HG03039 (cell line): ENCODE results near the gene HTR3C.
"Not testable (repeated sequence)": the region's sequence is repeated elsewhere in the genome, so short reads cannot be mapped to it uniquely, and the experiment has no call there.

Source experiments
- ATAC-seq: cut with Tn5 transposase; IDR thresholded peaks from one replicate; pipeline ENCODE4 v1.9.1; 2021; ENCODE audit warnings: mild to moderate bottlenecking, moderate library complexity; ENCODE audit not compliant: unreplicated experiment

Gene HTR3C

DNA sequence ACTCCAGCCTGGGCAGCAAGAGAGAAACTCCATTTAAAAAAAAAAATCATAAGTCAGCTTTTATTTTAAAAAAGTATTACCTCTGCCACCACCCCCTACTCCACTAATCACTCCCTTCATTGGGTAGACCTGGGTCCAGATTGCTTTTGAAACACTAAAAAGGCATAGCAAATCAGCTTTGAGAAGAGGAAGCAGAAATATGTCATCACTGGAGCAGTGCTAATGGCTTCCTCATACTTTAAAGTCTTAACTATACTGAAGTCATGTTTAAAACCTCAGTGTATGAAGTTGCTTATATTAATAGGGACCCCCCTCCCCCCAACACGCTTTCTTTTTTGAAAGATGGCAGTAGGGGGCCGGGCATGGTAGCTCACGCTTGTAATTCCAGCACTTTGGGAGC is 22.3 kb upstream of the HTR3C start:
- ATAC-seq, result no peak

DNA sequence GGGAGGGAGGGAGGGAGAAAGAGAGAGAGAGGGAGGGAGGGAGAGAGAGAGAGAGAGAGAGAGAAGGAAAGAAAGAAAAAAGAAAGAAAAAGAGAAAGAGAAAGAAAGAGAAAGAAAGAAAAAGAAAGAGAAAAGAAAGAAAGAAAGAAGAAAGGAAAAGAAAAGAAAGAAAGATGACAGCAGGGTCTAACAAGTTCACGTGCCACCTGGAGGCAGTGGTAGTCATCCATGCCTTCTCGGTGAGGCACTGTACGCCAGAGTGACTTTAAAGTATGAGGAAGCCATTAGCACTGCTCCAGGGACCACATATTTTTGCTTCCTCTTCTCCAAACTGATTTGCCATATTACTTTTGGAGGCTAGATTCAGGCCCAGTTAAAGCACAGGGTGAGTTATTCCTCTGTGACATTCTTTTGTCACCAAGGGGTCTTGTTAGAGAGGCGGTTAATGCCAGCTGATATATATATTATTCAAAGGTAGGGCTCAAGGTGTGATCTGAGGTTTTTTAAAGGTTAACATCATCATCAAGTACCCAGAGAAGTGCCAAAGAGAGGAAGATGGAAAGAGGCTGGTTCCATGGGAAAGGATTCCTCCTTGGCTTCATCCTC is 21.6 kb upstream of the HTR3C start, which contains the start of gene HTR3D:
Gene HTR3D, plus strand, starts transcription at position 556 of the 606 bp plus-strand sequence. Its CDS starts 0 bp downstream, at position 556.
- no peak for ATAC-seq

DNA sequence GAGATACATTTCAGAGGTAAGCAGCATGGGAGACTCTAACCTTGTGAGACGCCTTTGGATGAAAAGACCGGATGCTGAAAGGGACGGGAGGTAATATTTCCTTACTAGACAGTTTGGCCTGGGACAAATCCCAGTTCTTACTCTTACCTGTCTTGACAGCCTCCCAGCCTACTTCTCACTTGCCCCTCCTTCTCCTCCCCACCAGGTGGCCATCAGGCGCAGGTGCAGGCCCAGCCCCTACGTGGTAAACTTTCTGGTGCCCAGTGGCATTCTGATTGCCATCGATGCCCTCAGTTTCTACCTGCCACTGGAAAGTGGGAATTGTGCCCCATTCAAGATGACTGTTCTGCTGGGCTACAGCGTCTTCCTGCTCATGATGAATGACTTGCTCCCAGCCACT is 15.0 kb upstream of the HTR3C start:
- ATAC-seq, result no peak

DNA sequence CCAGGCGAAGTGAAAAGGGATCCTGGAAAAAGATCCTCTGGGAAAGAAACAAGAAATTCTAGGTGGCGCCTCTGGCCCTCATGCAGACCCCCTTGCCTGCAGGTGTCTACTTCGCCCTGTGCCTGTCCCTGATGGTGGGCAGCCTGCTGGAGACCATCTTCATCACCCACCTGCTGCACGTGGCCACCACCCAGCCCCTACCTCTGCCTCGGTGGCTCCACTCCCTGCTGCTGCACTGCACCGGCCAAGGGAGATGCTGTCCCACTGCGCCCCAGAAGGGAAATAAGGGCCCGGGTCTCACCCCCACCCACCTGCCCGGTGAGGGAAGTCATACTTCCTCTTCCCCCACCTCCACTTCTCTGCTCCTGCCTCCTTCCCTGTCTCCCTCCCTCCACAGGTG is 14.5 kb upstream of the HTR3C start:
- ATAC-seq, result not testable (repeated sequence)

DNA sequence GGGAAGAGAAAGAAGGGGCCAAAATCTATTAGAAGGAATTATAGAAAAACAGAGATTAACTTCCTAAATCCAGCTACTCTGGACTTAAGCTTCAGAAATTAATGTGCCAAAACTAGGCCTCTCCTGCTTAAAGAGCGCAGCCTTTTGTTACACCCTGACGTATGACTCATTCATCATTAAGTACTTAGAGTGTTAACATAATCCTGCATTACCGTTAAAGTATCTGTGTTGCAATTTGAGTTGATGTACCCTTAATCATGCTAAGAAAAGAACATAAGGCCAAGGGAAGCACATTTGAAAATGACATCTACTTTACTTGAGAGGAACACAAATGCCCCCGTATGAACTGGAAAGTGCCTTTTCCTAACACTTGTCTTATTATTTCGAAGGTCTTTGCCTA is 13.4 kb upstream of the HTR3C start:
- no peak for ATAC-seq

DNA sequence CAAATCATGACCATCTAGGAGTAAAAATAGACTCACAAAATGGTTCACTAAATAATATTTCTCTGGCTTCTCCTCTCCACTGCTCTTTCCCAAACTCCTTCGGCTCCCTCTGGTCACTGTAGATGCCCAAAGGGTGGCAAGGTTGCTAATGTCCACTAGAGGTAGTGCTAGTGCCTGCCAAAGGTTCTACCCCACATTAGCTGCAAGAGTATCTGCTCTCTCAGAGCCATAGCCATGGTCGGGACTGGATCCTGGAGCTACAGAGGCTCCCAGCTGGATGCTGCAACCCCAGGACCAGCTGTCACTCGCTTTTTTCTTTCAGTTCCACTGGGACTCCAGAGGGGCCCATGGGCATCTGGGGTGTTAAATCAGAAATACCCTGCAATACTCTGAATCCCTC is 12.8 kb upstream of the HTR3C start:
- ATAC-seq, result no peak

DNA sequence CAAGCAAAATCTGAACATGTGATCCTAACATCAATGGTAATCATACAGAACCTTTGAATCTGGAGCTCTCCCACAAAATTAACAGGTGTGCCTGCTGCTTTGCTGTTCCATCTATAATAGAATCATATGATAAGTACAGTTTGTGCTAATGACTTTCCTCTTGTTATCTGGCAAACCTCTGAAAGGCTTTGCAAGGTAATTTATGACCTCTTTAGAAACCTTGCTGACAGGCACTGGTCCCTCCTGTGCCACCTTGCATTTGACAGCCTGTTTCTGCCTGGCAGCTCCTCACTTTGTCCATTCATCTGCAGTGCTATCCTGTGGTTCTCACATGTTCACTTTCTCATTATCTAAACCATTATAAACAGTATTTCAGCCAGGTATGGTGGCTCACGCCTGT is 10.2 kb upstream of the HTR3C start:
- no peak for ATAC-seq

DNA sequence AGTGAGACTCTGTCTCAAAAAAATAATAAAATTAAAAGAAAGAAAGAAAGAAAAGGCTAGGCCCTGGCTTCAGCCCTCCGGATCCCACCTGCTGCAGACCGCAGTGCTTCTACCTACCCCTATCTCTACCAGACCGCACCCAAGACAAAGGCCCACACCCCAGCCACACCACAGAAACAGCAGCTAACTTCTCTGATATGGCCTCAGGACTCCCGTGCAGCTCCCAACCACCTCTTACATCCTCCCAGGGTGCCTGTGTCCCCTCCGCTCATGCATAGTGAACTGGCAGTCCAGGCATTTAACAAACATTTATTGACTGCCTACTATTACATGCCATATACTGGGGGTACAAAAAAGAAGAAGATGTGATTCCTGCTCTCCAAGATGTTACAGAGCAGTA is 6.9 kb upstream of the HTR3C start:
- no peak for ATAC-seq

DNA sequence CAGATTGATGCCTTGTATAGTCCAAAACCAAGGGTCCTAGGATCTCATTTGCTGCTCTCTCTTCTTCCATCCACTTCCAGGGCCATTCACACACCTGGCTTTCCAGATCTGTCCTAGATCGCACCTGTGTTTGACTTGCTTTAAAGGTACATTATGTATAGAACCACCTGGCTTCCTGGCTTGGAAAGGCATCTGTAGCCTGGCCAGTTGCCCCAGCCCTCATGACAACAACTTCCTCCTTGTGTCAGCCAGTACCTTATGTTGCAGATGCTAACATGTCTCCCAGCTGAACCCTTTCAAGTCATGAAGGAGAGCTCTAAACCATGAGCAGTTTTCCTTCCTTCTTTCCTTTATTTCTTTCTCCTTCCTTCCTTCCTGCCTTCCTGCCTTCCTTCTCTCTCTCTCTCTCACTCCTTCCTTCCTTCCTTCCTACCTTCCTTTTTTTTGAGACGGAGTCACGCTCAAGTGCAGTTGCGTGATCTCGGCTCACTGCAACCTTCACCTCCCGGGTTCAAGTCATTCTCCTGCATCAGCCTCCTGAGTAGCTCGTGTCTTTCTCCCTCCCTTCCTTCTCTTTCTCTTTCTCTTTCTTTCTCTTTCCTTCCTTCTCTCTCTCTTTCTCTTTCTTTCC is 2.5 kb upstream of the HTR3C start:
- ATAC-seq, result no peak

DNA sequence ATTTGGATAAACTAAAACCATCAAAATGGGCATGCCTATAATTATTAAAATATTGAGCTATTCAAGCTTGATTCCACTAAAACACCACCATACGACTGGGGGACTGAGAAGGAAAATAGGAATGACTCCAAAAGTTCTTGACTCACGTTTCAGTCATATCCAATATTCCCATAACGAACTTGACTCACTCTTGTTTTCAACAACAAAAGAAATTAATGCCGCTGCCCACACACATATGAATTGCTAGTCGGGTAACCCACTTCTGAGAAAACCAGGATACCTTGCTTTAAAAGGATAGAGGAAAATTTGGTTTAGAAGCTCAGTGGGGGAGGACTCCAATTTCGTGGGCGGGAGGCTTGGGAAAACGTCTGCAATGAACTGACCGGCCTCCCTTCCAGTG is 5.2 kb downstream of the HTR3C start:
- no peak for ATAC-seq

DNA sequence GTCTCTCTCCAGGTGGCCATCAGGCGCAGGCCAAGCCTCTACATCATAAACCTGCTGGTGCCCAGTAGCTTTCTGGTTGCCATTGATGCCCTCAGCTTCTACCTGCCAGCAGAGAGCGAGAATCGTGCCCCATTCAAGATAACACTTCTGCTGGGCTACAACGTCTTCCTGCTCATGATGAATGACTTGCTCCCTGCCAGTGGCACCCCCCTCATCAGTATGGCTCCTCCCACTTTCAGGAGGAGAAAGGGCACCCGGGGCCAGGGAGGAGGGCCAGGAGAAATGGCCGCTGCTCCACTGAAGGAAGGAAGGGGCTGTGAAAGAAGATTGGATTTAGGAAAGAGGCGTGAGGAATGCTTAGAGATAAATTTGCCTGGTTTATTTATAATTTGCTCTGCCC is 6.6 kb downstream of the HTR3C start:
- no peak for ATAC-seq

DNA sequence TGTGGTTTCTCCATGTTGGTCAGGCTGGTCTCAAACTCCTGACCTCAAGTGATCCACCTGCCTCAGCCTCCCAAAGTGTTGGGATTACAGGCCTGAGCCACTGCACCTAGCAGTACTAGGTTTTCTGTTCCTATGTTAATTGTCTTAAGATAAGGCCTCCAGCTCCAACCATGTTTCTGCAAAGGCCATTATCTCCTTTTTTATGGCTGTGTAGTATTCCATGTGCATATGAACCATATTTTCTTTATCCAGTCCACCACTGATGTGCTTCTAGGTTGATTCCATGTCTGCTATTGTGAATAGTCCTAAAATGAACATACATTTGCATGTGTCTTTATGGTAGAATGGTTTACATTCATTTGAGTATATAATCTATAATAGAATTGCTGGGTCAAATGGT is 9.8 kb downstream of the HTR3C start:
- no peak for ATAC-seq

DNA sequence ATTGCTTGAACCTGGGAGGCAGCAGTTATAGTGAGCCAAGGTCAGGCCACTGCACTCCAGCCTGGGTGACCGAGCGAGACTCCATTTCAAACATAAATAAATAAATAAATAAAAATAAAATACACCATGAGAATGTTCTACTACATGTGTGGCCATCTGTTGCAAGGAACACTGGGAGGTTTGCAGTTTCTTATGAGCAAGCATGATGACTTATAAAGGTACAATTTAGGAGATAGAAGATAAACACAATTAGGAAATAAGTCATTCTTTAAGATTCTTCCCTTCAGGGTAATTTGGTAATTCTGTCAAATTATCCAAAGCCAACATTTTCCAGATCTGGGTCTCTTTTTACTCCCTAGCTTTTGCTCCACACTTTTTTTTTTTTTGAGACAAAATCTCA is 13.4 kb downstream of the HTR3C start:
- no peak for ATAC-seq

DNA sequence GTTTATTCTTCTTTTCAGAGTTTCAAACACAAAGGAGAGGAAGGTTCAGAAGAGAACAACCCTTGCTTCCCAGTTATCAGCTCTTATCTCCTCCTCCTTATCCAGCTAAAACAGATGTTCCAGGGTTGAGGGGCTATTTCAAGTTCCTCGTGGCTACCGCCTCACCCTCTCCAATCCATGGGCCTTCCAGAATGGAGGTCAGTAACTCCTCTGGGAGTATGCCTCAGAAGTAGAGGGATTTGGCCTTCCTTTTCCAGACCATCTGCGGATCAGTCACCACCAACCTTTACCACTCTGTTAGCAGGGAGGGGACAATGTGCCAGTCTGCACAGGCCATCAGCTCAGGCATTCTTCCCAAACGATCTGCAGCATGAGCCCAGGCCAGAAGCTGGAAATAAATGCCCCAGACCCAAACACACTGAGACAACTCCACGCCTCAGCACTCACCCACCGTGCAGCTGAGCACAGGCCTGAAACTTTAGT is 14.8 kb downstream of the HTR3C start:
- no peak for ATAC-seq

DNA sequence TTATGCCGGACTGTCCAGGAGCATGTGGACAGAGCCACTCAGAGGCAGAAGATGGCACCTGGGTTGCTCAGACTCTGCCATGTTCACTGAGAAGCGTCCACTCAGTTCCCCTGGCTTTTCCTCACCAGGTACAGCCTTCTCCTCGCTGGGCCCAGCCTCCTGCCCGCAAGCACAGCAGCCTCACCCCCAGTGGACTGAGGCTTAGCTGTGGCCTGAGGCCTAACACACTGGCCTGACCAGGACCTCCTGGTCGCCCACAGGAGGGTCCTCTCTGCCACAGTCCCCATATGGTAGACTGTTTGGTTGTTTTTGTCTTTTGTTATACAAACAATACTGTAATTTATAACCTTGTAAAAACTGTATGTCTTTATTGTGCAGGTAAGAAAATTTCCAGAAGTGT is 15.5 kb downstream of the HTR3C start:
- ATAC-seq, result no peak

DNA sequence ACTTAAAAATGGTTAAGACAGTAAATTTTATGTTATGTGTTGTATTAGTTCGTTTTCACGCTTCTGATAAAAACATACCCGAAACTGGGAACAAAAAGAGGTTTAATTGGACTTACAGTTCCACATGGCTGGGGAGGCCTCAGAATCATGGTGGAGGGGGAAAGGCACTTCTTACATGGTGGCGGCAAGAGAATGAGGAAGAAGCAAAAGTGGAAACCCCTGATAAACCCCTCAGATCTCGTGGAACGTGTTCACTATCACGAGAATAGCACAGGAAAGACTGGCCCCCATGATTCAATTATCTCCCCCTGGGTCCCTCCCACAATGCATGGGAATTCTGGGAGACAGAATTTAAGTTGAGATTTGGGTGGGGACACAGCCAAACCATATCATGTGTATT is 18.3 kb downstream of the HTR3C start:
- ATAC-seq, result not testable (repeated sequence)

DNA sequence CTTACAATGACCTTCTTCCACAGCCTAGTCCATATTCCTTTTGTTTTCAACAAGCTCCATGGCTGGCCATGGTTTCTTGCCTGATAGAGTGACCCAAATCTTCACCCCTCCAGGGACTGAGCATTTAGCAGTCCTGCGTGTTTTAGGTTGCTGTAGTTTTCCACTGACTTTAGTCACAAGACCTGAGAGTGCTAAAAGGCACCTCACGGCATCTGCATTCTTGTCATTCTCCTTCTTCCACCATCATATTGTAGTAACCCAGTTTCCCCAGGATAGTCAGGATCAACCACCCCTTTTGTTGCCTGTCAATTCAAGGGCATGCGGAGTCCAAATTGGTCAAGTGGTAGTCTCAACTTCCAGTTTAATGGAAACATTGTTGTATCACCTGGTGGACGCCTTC is 20.8 kb downstream of the HTR3C start:
- no peak for ATAC-seq

DNA sequence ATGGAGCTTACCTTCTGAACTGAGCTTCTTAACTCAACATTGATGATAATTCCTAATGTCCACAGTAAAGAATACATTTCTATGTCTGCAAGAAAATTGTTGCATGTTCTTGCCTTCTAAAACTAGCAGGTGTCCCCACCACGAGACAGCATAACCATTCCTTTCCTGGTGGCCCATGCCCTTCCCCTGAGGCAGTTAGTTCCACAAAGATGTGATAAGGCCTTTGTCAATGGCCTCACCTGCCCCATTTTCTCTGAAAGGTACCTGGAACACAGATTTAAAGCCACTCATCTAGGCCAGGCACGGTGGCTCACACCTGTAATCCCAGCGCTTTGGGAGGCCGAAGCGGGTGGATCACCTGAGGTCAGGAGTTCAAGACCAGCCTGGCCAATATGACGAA is 23.1 kb downstream of the HTR3C start:
- ATAC-seq, result no peak

DNA sequence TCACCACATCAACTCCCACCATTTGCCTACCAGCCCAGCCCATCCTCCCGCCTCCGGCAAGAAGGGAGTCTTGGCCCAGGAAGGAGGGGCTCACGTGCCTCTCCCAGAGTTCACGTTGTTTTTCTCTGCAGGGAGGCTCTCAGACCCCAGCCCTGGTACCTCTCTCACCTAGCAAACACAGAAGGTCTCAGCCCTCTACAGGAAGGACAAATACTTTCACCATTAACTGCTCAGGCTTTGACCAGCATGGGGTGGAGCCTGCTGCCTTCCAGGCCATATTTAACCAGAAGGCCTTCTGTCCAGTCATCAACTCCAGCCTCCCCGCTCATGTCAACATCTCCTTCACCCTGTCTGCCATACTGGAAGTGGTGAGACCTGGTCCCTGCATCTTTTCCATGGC is 25.0 kb downstream of the HTR3C start:
- ATAC-seq, result no peak

DNA sequence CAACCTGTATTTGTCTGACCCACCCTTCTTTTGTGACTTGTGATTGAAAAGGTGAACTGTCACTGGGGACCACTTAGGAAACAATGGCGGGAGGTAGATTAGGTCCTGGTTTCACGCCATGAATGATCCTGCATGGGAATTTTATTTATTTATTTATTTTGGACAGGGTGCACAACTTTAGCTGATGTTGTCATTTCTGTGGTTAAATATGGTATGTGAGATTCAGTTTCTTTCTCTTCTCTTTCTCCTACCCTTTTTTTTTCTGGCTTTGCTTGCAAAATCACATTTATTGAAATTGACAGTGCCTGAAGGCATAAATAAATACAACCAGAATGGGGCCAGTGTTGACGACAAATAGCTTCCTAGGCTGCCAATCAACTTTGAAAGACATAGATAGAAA is 26.0 kb downstream of the HTR3C start:
- no peak for ATAC-seq

DNA sequence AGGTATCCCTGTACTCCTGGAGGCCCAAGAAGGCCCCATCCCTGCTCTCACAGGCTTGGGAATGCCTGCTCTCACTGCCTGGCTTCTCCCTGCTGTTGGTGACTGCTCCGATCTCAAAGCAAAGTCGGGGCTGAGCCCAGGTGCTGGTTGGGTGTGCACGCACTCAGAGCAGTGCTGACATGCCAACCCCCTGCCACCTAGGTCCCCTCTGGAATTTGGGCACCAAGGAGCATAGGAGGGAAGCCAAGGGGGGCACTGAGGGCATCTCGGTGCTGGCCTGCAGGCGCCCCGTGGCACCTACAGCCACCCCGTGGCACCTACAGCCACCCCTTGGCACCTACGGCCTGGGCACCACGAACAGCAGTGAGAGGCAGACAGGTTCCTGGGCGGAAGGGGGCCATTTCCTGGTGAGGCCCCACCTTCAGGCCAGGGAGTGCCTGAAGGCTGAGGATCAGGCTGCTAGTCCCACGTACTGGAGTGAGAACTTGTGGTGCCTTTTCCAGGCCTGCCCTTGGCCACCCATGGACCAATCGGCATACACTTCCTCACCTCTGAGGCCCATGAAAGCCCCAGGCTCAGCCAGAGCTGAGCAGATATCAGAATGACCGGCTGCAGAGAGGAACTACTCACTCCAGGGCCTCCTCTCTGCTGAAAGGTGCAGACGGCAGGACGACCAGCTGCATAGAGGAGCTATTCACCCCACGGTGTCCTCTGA is 28.4 kb downstream of the HTR3C start:
- no peak for ATAC-seq

DNA sequence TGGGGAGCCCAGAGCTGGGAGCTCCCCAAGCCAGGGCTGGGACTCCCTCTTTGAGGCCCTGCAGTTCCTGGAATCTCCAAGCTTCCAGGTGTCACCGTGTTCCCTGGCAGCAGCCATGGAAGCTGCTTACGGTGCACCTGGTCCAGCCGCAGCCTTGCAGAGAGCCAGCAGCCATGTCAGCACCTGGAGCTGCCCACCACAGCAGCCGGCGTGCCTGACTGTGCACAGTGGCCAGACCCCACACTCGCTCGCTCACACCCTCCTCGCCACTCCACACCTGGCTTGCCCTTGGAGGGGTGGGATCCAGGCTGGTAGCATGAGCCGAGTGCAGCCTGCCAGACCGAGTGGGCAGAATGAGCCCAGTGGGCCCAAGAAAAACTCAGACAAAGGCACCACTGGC is 29.2 kb downstream of the HTR3C start:
- no peak for ATAC-seq
